ENCODE results near the gene CDKN2AIP. TPM values are rescaled to one million over a fixed set of nuclear protein-coding genes. Genes with fewer than 3 reads are reported as not detected.

CDKN2AIP gene
- total and polyA plus RNA-seq, 10 of the 15 experiments (the other 5 are each of a cell fraction or from before 2014, with no cell fraction given) = 6.0 to 22.7 (median 15.9) TPM

- POLR2A ChIA-PET = no interaction called here
- no peak for FAIRE-seq
- H3K9ac ChIP-seq (ENCODE audit: control insufficient read depth, insufficient read depth, low read length) = no peak overlapping the region
- TF ChIP-seq MEF2A (IDR thresholded peaks at IDR 0.05; ENCODE audit: insufficient read depth, low read depth, low read length) = no peak
- TF ChIP-seq POU2F2 (IDR thresholded peaks at IDR 0.05; ENCODE audit: borderline replicate concordance, low read depth, low read length) = no peak
- TF ChIP-seq RCOR1 (conservative IDR thresholded peaks at IDR 0.05; ENCODE audit: low read depth, low read length) = no peak
- TF ChIP-seq ZBTB33 (IDR thresholded peaks at IDR 0.05) = no peak
- TF ChIP-seq HSF1 (IDR thresholded peaks at IDR 0.05; ENCODE audit: low read depth, low read length) = no peak
- no peak for TF ChIP-seq NFXL1 (IDR thresholded peaks at IDR 0.05; ENCODE audit: borderline replicate concordance)
- TF ChIP-seq RELA (IDR thresholded peaks at IDR 0.05; ENCODE audit: borderline replicate concordance, partially characterized antibody) = no peak
- TF ChIP-seq, protein P1, sequence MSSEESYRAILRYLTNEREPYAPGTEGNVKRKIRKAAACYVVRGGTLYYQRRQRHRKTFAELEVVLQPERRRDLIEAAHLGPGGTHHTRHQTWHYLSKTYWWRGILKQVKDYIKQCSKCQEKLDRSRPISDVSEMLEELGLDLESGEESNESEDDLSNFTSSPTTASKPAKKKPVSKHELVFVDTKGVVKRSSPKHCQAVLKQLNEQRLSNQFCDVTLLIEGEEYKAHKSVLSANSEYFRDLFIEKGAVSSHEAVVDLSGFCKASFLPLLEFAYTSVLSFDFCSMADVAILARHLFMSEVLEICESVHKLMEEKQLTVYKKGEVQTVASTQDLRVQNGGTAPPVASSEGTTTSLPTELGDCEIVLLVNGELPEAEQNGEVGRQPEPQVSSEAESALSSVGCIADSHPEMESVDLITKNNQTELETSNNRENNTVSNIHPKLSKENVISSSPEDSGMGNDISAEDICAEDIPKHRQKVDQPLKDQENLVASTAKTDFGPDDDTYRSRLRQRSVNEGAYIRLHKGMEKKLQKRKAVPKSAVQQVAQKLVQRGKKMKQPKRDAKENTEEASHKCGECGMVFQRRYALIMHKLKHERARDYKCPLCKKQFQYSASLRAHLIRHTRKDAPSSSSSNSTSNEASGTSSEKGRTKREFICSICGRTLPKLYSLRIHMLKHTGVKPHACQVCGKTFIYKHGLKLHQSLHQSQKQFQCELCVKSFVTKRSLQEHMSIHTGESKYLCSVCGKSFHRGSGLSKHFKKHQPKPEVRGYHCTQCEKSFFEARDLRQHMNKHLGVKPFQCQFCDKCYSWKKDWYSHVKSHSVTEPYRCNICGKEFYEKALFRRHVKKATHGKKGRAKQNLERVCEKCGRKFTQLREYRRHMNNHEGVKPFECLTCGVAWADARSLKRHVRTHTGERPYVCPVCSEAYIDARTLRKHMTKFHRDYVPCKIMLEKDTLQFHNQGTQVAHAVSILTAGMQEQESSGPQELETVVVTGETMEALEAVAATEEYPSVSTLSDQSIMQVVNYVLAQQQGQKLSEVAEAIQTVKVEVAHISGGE (CRISPR knock-in tag; IDR thresholded peaks at IDR 0.05) = no peak
- TF ChIP-seq GATAD2B (conservative IDR thresholded peaks at IDR 0.05; ENCODE audit: low read depth) = no peak
- no peak for TF ChIP-seq SUZ12 (IDR thresholded peaks at IDR 0.05; ENCODE audit: unreplicated experiment)
- no peak for TF ChIP-seq TCF7 (IDR thresholded peaks at IDR 0.05; ENCODE audit: borderline replicate concordance)
- TF ChIP-seq BRCA1 (IDR thresholded peaks at IDR 0.05; ENCODE audit: low read depth, low read length) = no peak
- TF ChIP-seq CBFB (IDR thresholded peaks at IDR 0.05; ENCODE audit: low read depth) = no peak
- TF ChIP-seq SRF (IDR thresholded peaks at IDR 0.05; ENCODE audit: low read depth in 2 of 2, low read length in 2 of 2) = no peak
- TF ChIP-seq MLLT1 (IDR thresholded peaks at IDR 0.05) = no peak
- TF ChIP-seq MEF2B (IDR thresholded peaks at IDR 0.05; ENCODE audit: partially characterized antibody, poor library complexity, severe bottlenecking) = no peak
- TF ChIP-seq YY1 (IDR thresholded peaks at IDR 0.05; ENCODE audit: low read depth, low read length) = no peak
Measured at GRCh38 chr4:183409483-183409882, 35.0 kb upstream of the CDKN2AIP start.

More at GRCh38 chr4:183409483-183409882, 35.0 kb upstream of the CDKN2AIP start:
- 73% methylated on average over 4 of the region's 4 CpGs for WGBS (ENCODE audit: insufficient coverage, insufficient replicate concordance, low lambda C conversion rate, missing lambda C conversion rate)
- Histone ChIP-seq H3K27me3 (replicated peaks in 1 of 2; ENCODE audit: control insufficient read depth in 2 of 2, insufficient read depth in 2 of 2, low read length in 1 of 2) (no peaks in the 10 kb centered on the region), H3K79me2 (ENCODE audit: control insufficient read depth, insufficient read depth, low read length) (no peaks in the 10 kb centered on the region), H3K4me1 (ENCODE audit: control insufficient read depth, insufficient read depth, low read length) (no peaks in the 10 kb centered on the region), H3K4me2 (ENCODE audit: control insufficient read depth, insufficient read depth) (no peak overlapping the region), H2AFZ (ENCODE audit: control insufficient read depth, low read depth, low read length) (no peak overlapping the region), H3K4me3 (no peak overlapping the region), H4K20me1 (ENCODE audit: control insufficient read depth, insufficient read depth) (no peaks in the 10 kb centered on the region), H3K9me3 (replicated peaks; ENCODE audit: control insufficient read depth, insufficient read depth, low read length) (no peaks in the 10 kb centered on the region), H3K27ac (ENCODE audit: control insufficient read depth, insufficient read depth) (no peak overlapping the region), H3K36me3 (ENCODE audit: control insufficient read depth in 2 of 2, insufficient read depth in 2 of 2, low read length in 1 of 2) (no peaks in the 10 kb centered on the region)
- ChIA-PET RAD21 (ENCODE audit: unreplicated experiment) (no interaction called here), SMC1A (ENCODE audit: uncharacterized antibody, unreplicated experiment) (interaction anchor here (0.6 to 1.6 kb wide), 2 partner anchors 13 to 758 kb away, joined by 3 to 5 read pairs; no protein-coding TSS in a partner anchor), CTCF (interaction anchor here (1.2 kb wide), 1 partner anchor 147 kb away, joined by 3 read pairs; no protein-coding TSS in a partner anchor)
- DNase-seq (ENCODE audit: low read depth, low spot score) (no peak), ATAC-seq (no peak)
- in situ Hi-C loops (cut with MboI) (loop anchor here (10.0 kb wide), 1 partner anchor 335 kb away; no protein-coding TSS in a partner anchor), intact Hi-C loops (cut with micrococcal nuclease; ENCODE audit: unreplicated experiment) (loop anchor here (10.0 kb wide), 2 partner anchors 335 to 475 kb away; no protein-coding TSS in a partner anchor)
- BruUV-seq (replicated peaks) = no TSS peak

Measured in GM12878 (cell line).